GM11168 (cell line): ENCODE results near the gene TEX14.

Source experiments
- in situ Hi-C: fragments of 300-500 bp; cut with MboI; formaldehyde crosslinking; loops from one replicate; pipeline ENCODE4 v1.12.0; 2022; ENCODE audit warnings: low sequenced_read_pairs; ENCODE audit not compliant: unreplicated experiment

The TEX14 gene

DNA sequence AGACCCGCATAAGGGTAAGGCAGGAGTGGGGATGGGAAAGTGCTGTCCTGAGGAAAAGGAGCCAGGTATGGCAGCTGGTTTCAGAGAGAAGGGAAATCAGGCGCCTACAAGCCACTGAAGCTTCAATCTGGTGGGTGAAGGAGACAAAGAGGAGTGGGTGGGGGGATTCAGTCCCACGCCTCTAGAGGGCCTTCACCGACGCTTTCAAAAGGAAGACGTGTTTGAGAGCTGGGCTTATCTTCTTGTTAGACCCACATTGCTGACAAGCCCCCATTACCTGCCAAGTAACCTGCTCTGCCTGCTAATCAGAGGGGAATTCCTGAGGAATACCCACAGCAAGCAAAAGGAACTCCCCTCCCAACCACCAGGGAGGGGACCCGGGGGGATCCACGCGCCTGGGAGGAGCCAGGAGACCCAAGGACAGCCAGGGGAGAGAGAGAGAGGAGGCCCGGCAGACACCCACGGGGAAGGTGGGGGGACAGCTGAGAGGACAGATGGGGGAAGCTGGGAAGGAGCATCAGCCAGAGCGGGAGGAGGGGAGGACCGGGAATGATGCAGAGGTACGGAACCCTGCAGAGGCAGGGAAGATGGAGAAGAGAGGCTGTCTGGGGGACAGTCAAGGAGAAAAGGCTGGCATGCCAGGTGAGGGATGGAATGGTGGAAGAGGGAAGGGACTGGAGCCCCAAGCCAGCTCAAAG is 178.4 kb downstream of the TEX14 start:
- in situ Hi-C loops, result no loop called here

DNA sequence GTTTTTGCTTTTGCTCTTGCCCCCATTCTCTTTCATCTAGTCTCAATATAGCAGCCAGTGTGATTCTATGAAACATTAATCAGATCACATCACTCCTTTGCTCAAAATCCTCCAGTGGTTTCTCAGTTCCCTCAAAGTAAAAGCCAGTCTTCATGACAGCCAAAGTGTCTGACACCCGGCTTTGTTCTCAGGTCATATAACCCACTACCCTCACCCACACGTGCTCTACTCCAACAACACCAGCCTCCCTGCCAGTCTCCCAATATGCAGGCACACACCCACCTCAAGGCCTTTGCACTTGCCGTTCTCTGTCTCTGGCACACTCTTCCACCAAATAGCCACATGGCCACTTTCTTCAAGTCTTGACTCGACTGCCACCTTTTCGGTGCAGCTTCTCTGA is 181.8 kb downstream of the TEX14 start:
- in situ Hi-C loops, result no loop called here

DNA sequence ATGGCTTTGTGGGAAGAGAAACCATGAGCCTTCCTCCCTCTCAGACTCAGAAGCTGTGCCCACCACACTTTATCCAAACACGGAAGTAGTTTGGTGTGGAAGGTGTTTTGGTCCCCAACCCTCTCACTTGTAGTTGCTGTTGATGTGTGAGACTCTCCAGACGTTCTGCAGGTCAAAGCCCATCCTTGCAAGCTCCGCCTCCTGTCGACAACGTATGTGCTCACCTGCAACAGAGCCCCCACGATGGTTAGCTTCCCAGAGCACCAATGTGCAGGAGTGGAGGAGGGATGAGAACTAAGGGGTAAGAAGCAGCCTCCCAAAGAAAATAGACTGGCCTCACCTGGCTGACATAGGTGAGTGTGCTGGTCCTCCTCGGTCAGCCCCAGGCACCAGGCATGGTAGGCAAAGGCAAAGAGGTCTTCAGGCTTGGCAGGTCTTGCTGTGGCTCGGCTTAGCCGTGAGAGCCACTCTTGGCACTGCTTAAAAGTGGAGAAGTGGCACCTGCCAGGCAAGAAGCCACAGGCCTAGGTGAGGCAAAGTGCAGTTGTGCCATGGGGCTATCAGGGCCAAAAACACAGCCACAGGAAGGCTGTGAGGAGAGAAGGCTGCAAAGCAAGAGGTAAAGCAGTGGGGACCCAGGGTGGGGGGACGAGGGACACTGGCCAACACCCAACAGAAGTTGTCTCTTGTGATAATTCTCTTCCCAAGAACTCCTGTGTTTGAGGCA is 183.3 kb downstream of the TEX14 start:
- in situ Hi-C loops, result no loop called here

DNA sequence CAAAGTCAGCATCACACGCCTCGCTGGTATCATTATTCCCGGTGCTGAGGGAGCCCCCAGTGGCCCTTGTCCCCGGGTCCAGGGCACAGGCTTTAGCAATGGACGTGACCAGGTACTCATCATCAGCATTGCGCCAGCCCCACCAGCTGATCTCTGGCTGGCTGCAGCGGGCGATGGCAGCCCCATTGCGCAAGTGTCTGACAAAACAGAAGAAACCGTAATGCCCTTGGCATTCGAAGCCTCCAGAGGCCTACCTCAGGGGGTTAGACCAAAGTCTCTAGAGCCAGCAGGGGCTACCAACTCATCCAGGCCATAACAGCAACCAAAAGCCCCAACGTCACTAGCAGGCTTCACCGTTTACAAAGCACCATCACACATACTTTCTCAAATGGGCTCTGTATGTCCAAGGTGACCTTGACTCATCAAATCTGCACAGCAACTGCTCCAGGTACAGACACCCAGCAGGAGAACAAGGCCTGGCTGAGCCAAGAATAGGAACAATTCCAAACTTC is 184.7 kb downstream of the TEX14 start:
- in situ Hi-C loops, result no loop called here
